Kasumi-1 (cell line): ENCODE data around the gene CPE.
"Not testable (repeated sequence)": the region's sequence is repeated elsewhere in the genome, so short reads cannot be mapped to it uniquely, and the experiment has no call there.

Experiments used
- DNase-seq, 2 experiments: peaks; one replicate each; lab custom pipeline; 2025; lab: John Stamatoyannopoulos, UW

Gene CPE

GRCh38 chr4:165404696-165405095 is 25.9 kb downstream of the CPE start:
- DNase-seq = no peak

- DNase-seq = no peak
Observed at GRCh38 chr4:165410214-165410613, 31.4 kb downstream of the CPE start.

DNA sequence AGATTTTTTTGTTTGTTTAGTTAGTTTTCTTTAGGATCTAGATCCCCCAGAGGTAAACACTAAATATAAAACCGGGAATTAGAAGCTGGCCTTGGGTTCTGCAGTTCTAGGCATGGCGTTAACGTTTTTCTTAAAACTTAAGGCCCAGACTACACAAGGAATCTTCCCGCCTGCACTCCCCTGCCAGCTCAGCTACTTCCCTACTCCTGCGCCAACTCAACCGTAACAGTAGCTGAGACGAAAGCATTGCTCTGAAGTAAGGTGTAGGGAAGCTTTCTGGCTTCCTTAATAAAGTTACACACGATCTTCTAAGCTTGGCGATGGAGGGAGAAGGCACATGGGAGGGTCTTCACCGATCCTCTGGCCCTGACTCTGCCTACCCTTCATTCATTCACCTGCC is 37.1 kb downstream of the CPE start:
- DNase-seq = no peak

GRCh38 chr4:165418073-165418472 is 39.3 kb downstream of the CPE start:
- no peak for DNase-seq

DNA sequence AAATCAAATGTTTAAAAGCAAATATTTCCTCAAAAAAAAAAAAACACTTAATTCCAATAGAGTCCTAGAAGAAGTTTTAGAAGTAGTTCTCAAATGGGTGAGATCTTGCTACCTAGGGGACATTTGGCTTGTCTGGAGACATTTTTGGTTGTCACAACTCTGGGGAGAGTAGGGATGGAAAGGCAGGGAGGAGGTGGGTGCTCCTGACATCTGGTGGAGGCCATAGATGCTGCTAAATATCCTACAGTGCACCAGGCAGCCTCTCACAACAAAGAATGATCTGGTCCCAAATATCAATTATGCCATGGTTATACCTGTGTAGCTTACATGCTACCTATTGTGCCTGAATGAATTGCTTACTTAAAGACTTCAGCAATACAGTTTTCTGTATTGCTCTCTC is 46.8 kb downstream of the CPE start:
- DNase-seq = no peak

GRCh38 chr4:165426331-165426730 is 47.5 kb downstream of the CPE start:
- no peak for DNase-seq

DNA sequence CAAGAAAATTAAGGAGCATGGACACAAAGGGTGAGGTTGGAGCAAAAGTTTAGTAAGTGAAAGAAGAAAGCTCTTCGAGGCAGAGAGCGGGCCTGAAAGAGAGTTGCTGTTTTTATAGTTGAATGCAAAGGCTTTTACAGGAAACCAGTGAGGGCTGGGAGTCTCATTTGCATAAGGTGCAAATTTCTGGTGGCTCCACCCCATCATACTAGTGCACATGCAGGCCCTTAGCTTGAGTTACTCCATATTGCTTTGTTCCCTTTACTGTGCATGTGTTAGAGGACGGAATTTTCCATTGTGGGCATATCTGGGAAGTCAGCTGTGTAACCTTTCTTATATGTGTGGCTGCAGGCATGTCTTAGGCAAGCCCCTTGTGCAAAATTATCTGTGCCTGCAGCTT is 48.0 kb downstream of the CPE start:
- no peak for DNase-seq

GRCh38 chr4:165428957-165429356 is 50.1 kb downstream of the CPE start:
- no peak for DNase-seq

DNA sequence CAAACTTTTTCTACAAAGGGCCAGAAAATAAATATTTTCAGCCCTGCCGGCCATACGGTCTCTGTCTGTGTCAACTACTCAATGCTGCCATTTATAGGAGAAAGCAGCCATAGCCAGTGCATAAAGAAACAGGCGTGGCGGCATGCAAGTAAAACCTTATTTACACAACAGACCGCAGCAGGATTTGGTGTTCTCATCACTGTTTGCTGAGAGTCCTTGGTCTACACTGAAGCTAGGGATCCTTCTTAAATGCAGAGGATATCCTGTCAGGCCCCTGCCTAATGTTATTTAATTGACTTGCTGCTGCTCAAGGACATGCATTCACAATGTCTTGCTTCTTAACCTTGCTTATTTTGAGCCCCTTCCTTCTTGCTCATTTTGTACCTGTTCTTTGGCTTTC is 54.7 kb downstream of the CPE start:
- DNase-seq = no peak

- DNase-seq = no peak
Observed at GRCh38 chr4:165437691-165438090, 58.9 kb downstream of the CPE start.

GRCh38 chr4:165439344-165439743 is 60.5 kb downstream of the CPE start:
- no peak for DNase-seq

DNA sequence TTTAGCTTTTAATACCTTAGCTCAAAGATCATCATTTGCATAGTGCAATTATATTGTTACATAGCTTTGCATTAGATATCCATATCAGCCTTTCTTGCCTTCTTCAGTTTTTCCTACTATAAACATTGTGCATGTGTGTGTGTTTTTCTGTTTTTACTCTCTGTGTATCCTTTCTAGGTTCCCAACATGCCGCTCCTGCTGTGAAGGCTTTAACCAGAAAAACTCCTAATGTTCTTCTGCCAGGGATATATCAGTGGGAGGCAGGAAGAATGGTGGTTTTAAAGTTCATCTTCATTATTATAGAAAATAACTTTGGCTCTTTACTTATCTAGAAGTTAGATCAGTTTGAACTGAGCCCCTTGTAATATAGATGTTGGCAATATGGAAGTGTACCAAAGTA is 61.2 kb downstream of the CPE start:
- DNase-seq = no peak

DNA sequence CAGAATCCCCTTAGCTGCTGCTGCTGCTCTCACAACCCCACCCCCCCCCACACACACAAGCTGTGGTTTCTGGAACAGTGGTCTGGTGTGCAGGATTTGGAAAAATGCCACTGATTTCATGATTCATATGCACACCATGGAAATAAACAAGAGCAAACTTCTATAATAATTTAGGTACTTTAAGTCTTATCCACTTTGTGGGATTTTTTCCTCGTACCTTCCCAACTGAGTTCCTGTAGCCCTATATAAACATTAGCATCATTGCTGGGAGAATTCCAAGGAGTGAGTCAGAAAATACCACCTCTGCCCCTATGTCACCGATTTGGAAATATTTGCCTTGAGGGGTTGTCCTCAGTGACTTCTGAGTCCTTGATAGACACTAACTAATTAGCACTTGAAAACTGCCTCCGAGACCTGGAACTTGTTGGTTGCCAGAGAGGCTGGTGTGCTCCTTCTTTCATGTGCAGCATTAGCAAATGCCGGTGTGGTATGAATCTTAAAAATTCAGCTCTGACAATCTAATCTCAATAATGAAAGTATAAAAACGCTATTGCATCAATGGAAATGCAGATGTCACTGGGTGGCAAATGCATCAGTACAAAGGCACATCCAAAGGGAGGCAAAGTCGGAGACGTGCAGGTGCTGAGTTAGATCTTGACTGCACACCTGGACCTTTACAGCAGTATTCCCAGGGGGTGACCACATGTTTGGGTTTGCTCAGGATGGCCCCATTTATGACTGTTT is 61.8 kb downstream of the CPE start:
- DNase-seq = no peak

DNA sequence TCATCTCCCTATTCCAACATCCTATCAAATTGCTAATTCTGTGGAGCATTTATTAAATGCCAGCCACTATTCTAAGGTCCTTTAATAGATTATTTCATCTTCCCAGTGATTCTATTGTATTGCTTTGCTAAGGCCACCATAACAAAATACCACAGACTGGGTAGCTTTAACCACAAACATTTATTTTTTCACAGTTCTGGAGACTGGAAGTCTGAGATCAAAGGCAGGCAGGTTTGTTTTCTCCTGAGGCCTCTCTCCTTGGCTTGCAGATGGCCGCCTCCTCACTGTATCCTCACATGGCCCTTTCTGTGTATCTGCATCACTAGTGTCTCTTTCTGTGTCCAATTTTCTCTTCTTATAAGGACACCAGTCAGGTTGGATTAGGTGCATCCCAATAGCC is 64.5 kb downstream of the CPE start:
- DNase-seq = no peak

DNA sequence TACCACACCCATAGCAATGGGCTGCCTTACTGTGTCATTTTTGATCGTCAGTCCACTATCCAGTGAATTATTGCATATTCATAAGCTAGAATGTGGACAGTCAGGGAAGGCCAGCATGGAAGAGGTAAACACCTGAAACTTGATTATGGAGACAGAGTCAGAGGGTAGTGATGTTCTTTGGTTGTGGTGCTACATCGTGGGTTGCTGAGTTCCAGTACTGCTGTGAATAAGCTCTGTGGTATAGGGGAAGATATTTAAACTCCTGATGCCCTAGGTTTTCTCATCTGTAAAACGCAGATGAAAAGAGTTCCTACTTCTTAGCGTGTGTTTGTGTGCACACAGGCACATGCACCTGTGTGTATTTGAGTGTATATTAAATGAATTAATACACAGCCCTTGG is 69.9 kb downstream of the CPE start:
- DNase-seq = no peak

GRCh38 chr4:165449333-165449732 is 70.5 kb downstream of the CPE start:
- DNase-seq = no peak

DNA sequence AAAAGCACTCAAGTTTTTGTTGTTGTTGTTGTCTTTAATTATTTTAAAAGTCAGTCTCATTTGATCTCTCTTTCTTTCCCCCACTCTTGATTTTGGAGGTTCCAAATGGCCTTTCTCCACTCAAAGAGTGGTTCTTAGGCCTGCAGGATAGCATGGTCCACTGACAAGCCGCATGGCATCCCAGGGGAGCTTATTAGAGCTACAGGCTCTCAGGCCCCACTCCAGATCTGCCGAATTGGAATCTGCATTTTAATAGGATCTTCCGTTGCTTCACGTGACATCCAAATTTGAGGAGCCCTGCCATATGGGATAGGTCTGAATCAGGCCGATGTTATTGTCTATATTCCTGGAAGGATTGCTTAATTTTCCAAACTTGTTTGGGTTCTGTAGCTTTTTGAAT is 72.1 kb downstream of the CPE start:
- DNase-seq = no peak

DNA sequence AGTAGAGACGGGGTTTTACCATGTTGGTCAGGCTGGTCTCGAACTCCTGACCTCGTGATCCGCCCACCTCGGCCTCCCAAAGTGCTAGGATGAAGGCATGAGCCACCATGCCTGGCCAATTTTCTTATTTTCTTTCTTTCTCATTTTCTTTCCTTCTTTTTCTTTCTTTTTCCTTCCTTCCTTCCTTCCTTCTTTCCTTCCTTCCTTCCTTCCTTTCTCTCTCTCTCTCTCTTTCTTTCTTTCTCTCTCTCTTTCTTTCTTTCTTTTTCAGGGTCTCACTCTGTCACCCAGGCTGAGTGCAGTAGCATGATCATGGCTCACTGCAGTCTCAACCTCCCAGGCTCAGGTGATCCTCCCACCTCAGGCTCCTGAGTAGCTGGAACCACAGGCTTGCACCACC is 74.3 kb downstream of the CPE start:
- not testable (repeated sequence) for DNase-seq

DNA sequence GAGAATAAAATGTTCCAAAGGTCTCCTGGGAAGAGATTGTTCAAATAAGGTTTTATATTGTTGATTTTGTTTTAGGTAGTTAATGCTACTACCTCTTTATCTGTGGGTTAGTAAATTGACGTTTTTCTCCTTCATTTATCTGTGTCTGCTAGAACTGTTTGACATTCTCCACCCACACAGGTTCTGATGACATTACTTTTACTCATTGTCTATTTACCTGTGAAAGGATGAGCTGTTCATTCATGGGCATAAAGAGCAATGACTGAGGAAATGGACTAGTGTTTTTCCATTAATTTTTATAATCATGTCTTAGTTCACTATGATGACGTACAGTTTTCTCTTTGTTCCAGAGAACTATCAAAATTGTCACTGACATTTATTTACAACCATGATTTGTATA is 75.6 kb downstream of the CPE start:
- DNase-seq = no peak

- no peak for DNase-seq
Observed at GRCh38 chr4:165457793-165458192, 79.0 kb downstream of the CPE start.

DNA sequence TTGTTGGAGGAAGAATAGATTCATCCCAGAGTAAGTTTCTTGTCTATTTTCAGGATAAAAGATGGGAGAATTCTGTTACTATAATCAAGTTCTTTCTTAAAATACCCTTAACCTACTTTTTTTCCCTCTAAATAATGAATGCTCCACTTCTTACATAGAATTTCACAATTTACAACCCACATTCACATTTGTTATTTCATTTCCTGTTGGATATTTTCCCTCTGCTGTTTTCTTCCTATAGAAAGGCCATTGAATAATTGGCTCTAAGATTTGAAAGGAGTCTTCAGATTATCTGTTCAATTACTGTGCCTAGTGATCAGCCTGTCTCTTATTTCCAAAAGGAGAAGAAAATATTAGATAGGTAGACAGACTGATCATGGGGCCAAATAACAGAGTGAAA is 79.7 kb downstream of the CPE start:
- no peak for DNase-seq

DNA sequence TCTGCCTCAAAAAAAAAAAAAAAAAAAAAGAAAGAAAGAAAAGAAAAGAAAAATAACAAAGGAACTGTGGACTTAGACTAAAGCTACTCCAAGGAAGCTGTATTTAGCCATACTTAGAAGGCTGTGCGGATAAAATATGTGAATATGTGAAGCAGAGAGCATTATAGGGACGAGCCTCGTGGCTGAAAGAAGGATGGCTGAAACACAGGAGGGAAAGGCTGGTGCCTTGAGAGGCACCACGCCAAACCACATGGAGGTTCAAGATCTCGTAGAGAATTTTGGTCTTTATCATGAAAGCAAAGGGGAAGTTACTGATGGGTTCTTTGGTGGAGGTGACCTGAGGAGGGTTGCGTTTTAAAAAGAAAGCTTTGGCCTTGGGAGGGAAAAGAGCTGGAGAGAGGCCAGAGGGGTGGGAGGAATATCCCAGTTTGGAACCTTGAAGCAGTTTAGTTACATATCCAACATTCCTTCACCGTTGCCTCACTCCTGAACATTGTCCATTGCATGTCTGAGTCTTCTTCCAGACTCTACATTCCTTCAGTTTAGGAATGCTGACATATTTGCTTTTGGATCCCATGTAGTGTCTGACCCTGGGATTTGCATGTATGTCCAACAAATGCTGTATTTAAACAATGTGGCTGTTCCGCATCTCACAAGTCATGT is 82.5 kb downstream of the CPE start:
- no peak for DNase-seq

DNA sequence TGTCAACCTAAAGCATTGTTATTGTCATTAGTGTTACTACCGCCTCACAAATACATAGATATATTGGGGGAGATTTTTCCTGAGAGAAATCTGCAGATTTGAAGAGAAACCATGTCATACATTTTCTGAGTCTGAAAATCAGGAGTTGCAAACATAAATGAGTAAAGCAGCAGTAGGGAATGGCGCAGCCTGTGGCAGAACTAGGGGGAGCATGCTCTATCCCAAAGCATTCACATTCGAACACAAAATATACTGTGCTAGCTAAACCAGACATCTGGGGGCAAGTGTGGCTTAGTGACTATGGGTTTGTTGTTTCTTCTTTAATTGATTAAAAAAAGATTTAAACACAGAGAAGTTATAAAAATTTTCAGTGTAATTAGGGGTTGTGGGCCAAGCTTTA is 83.2 kb downstream of the CPE start:
- DNase-seq = no peak

GRCh38 chr4:165464376-165464775 is 85.6 kb downstream of the CPE start:
- DNase-seq = no peak
